ENCODE measurements around the gene PIN1. TPM values are rescaled to one million over a fixed set of nuclear protein-coding genes. Genes with fewer than 3 reads are reported as not detected.
A peak's percentile ranks its signal among the peaks of the same experiment; 100 is the strongest.

Gene PIN1
- total and polyA plus RNA-seq, 7 donors: 49.6 to 81.1 (median 63.9) TPM

DNA sequence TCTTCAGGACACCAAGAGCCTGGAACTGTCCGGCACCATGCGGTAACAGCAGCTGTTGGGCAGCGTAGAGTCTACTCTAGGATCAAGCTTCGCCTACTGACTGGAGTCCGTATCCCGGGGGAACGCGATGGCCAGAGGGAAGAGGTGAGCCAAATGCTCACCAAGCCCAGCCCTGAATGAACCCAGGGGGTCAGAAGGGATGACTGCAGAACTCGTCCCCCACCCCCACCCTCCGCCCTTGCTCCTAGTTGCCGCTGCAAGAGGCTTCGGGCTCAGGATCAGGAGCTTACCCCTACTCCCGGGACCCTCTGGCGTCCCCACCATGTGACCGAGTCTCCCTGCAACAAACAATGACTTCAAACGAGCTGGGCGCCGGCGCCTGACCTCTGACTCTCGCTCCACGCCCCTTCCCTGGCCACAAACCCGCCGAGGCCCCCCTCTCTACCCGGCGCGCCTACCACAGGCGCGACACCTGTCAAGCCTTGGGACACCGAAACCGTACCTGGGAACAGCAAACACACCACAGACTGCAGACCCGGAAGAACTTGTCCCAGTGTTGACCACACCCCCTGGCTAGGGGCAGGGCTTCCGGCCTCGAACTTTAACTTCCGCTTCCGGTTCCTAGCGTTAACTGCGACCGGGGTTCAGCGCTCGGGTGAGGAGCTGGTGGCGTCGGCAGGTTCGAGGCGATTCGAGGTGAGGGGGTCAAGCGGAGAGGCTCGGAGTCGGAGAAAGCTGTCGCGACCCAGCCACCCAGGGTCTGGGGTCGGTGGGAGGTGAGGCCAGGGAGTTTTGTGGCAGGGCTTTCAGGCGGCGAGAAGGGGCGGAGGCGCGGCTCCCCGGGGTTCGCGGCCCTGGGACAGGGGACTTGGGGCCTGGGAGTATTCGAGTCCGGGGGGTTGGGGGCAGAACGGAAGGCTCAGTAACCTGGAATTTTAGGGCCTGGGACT lies 7.6 kb upstream of the PIN1 start, which contains the start of gene UBL5:
TSS of gene UBL5 (plus strand) at position 630 of the 950 bp plus-strand sequence. CDS start 420 bp downstream, outside the sequence.
- no peaks in the 10 kb centered on the region for H3K27me3 ChIP-seq (ENCODE audit: insufficient read depth in 3 of 3, low read length in 2 of 3)
- H3K27ac ChIP-seq: peak within 1 kb of the TSS; percentile 82
- peaks cover 0 to 36% of the 10 kb centered on the region in 2 donors for H3K36me3 ChIP-seq (ENCODE audit: insufficient read depth in 1 of 2, low read depth in 1 of 2)
- peak within 1 kb of the TSS; percentile 95 for H3K4me3 ChIP-seq
- TF ChIP-seq CTCF (IDR thresholded peaks at IDR 0.05): no peak
- DNase-seq: peak; percentile 85 to 92
- peaks cover 21% of the 10 kb centered on the region for H3K4me1 ChIP-seq
- ATAC-seq: peak; percentile 96 to 100 (median 98)
- intact Hi-C loops (cut with DNase I): no loop called here
- H3K9me3 ChIP-seq: no peaks in the 10 kb centered on the region
- 0 to 1% (median 0%) methylated on average over 62 of the region's 62 CpGs for WGBS, 3 donors

- peak overlapping the region; percentile 95 for H3K4me3 ChIP-seq
- H3K27ac ChIP-seq: no peak overlapping the region
- peaks cover 0 to 36% of the 10 kb centered on the region in 2 donors for H3K36me3 ChIP-seq (ENCODE audit: insufficient read depth in 1 of 2, low read depth in 1 of 2)
- TF ChIP-seq CTCF (IDR thresholded peaks at IDR 0.05): no peak
- intact Hi-C loops (cut with DNase I): no loop called here
- H3K9me3 ChIP-seq: no peaks in the 10 kb centered on the region
- ATAC-seq: no peak
- peaks cover 21% of the 10 kb centered on the region for H3K4me1 ChIP-seq
- DNase-seq: no peak
- no peaks in the 10 kb centered on the region for H3K27me3 ChIP-seq (ENCODE audit: insufficient read depth in 3 of 3, low read length in 2 of 3)
- WGBS, 3 donors: 25 to 34% (median 27%) methylated on average over 13 of the region's 13 CpGs
Observed at GRCh38 chr19:9828551-9829063, 6.5 kb upstream of the PIN1 start.

GRCh38 chr19:9834307-9834725 lies 802 bp upstream of the PIN1 start:
- H3K36me3 ChIP-seq (ENCODE audit: insufficient read depth in 1 of 2, low read depth in 1 of 2): peaks cover 0 to 29% of the 10 kb centered on the region in 2 donors
- H3K4me1 ChIP-seq: peaks cover 12% of the 10 kb centered on the region
- no peaks in the 10 kb centered on the region for H3K9me3 ChIP-seq
- ATAC-seq (no peak), DNase-seq (no peak)
- 52 to 59% (median 57%) methylated on average over 6 of the region's 6 CpGs for WGBS, 3 donors
- H3K27me3 ChIP-seq (ENCODE audit: insufficient read depth in 3 of 3, low read length in 2 of 3): no peaks in the 10 kb centered on the region
- no peak for TF ChIP-seq CTCF (IDR thresholded peaks at IDR 0.05)
- intact Hi-C loops (cut with DNase I): loop anchor here in 1 of 2 donors (10.0 kb wide), 1 partner anchor 500 kb away; the partner anchor contains the start of genes ICAM3 and RAVER1
- H3K27ac ChIP-seq: peak overlapping the region; percentile 48
- peak overlapping the region; percentile 96 for H3K4me3 ChIP-seq

DNA sequence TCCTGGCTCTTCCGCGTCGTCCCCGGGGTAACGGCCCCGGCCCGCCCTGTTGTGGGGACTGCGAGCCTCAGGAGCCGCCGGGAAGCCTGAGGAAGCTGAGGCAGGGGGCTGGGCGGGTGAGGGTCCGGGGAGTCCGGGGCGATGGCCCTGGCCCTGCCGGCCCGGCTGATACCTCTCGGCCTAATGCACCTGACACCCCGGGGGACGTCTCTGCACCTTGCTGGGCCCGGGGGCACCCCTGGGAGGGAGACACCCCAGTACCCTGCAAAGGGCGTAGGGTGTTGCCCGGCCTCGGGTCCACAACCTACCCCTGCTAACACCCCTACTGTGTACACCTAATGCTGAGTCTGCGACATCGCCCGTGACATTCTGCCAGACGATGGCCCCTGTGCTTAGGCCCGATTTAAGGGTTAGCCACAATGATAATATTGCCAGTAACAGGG lies 410 bp downstream of the PIN1 start:
- intact Hi-C loops (cut with DNase I): loop anchor here in 1 of 2 donors (10.0 kb wide), 1 partner anchor 499 kb away; the partner anchor contains the start of genes ICAM3 and RAVER1
- WGBS, 3 donors: 1 to 4% (median 2%) methylated on average over 12 to 28 of the region's 28 CpGs
- peaks cover 0 to 29% of the 10 kb centered on the region in 2 donors for H3K36me3 ChIP-seq (ENCODE audit: insufficient read depth in 1 of 2, low read depth in 1 of 2)
- no peaks in the 10 kb centered on the region for H3K9me3 ChIP-seq
- peaks cover 12% of the 10 kb centered on the region for H3K4me1 ChIP-seq
- H3K27ac ChIP-seq: peak overlapping the region; percentile 80
- H3K4me3 ChIP-seq: peak overlapping the region; percentile 96
- no peaks in the 10 kb centered on the region for H3K27me3 ChIP-seq (ENCODE audit: insufficient read depth in 3 of 3, low read length in 2 of 3)
- DNase-seq (no peak), ATAC-seq (peak in 3 of 4 donors; percentile 9 to 17 (median 13))
- no peak for TF ChIP-seq CTCF (IDR thresholded peaks at IDR 0.05)

Measured in psoas muscle (tissue), 8 donors.